GM12878 (cell line): ENCODE results near the gene PLEKHA5. TPM values are rescaled to one million over a fixed set of nuclear protein-coding genes. Genes with fewer than 3 reads are reported as not detected.

ENCODE experiments used
- ATAC-seq: fragments of 200-7000 bp; cut with Tn5 transposase; 3 replicates; pipeline ENCODE4 v1.9.1; 2020; ENCODE audit warnings: mild to moderate bottlenecking, moderate library complexity
- BruUV-seq: library from RNA; stranded (reverse); fragments of 400-500 nt; replicated peaks from 2 replicates; lab custom pipeline; 2021; lab: Mats Ljungman, UMichigan
- CTCF ChIA-PET: fragments of 300-600 bp; sonication (Branson Sonifier 250); formaldehyde crosslinking; extraction: SDS; loops from one replicate; lab custom pipeline; 2021; ENCODE audit warnings: inconsistent platforms; lab: Yijun Ruan, JAX
- POLR2A ChIA-PET: fragments of 350-600 bp; formaldehyde crosslinking; extraction: SDS; loops from one replicate; lab custom pipeline; 2021; ENCODE audit warnings: inconsistent platforms; lab: Charles Lee
- RAD21 ChIA-PET: fragments of 300-600 bp; sonication (Branson Sonifier 250); formaldehyde crosslinking; loops from one replicate; lab custom pipeline; 2023; ENCODE audit warnings: antibody characterized with exemption; ENCODE audit not compliant: unreplicated experiment; lab: Charles Lee
- SMC1A ChIA-PET: fragments of 300-600 bp; sonication (Branson Sonifier 250); formaldehyde crosslinking; loops from one replicate; lab custom pipeline; 2023; ENCODE audit not compliant: unreplicated experiment, uncharacterized antibody; lab: Charles Lee
- DNase-seq: peaks from one replicate; pipeline ENCODE4 v3.0.0-alpha.2; 2011; ENCODE audit warnings: low read depth, low spot score
- FAIRE-seq: peaks from 3 replicates; lab custom pipeline; 2011; peaks lifted over from hg19 to GRCh38; lab: Jason Lieb, UNC
- H2AFZ ChIP-seq: 2 replicates; pipeline ENCODE4 v1.6.0; 2011; ENCODE audit warnings: low read depth, low read length, control low read depth; ENCODE audit not compliant: control insufficient read depth
- H3K27ac ChIP-seq: 2 replicates; pipeline ENCODE4 v1.5.1; 2011; ENCODE audit warnings: control low read depth; ENCODE audit not compliant: control insufficient read depth, insufficient read depth
- H3K27me3 ChIP-seq, 2 experiments: replicated peaks in 1 of 2; 2 replicates each; pipeline versions ENCODE4 v1.6.0 to v1.6.1; 2011; ENCODE audit warnings: low read length in 1 of 2; ENCODE audit not compliant: control insufficient read depth in 2 of 2, insufficient read depth in 2 of 2
- H3K36me3 ChIP-seq, 2 experiments: 2 replicates each; pipeline ENCODE4 v1.5.1; 2011; ENCODE audit warnings: low read length in 1 of 2; ENCODE audit not compliant: control insufficient read depth in 2 of 2, insufficient read depth in 2 of 2
- H3K4me1 ChIP-seq: 2 replicates; pipeline ENCODE4 v1.6.1; 2011; ENCODE audit warnings: mild to moderate bottlenecking, low read length, moderate library complexity, mixed read lengths; ENCODE audit not compliant: control insufficient read depth, insufficient read depth
- H3K4me2 ChIP-seq: 2 replicates; pipeline ENCODE4 v1.6.0; 2011; ENCODE audit warnings: control low read depth; ENCODE audit not compliant: control insufficient read depth, insufficient read depth
- H3K4me3 ChIP-seq: fragments of 200-600 bp; sonication (generic); 2 replicates; pipeline ENCODE4 v1.5.1; 2016
- H3K79me2 ChIP-seq: 2 replicates; pipeline ENCODE4 v1.6.0; 2011; ENCODE audit warnings: low read length; ENCODE audit not compliant: control insufficient read depth, insufficient read depth
- H3K9ac ChIP-seq: 2 replicates; pipeline ENCODE4 v1.8.0; 2011; ENCODE audit warnings: low read length, control low read depth, mixed read lengths; ENCODE audit not compliant: control insufficient read depth, insufficient read depth
- H3K9me3 ChIP-seq: replicated peaks from 3 replicates; pipeline ENCODE4 v1.5.1; 2011; ENCODE audit warnings: mild to moderate bottlenecking, low read length; ENCODE audit not compliant: control insufficient read depth, insufficient read depth
- H4K20me1 ChIP-seq: 2 replicates; pipeline ENCODE4 v1.6.0; 2011; ENCODE audit not compliant: control insufficient read depth, insufficient read depth
- CREM ChIP-seq: IDR thresholded peaks from 2 replicates; pipeline ENCODE4 v1.6.1; 2014; ENCODE audit warnings: antibody characterized with exemption, low read depth
- ETV6 ChIP-seq, 2 experiments: fragments of 450-650 bp in 1 of 2; IDR thresholded peaks in 1 of 2; conservative IDR thresholded peaks in 1 of 2; 2 replicates each; pipeline ENCODE4 v1.6.1; 2014; ENCODE audit warnings: antibody characterized with exemption in 1 of 2, borderline replicate concordance in 1 of 2, low read depth in 1 of 2, mild to moderate bottlenecking in 1 of 2, moderate library complexity in 1 of 2
- GABPA ChIP-seq: IDR thresholded peaks from 2 replicates; pipeline ENCODE4 v1.6.1; 2014; ENCODE audit warnings: antibody characterized with exemption, low read depth, mild to moderate bottlenecking, inconsistent platforms
- LARP7 ChIP-seq: fragments of 450-650 bp; IDR thresholded peaks from 2 replicates; pipeline ENCODE4 v1.6.1; 2017; ENCODE audit warnings: mild to moderate bottlenecking
- MTA3 ChIP-seq: IDR thresholded peaks from 2 replicates; pipeline ENCODE4 v1.6.1; 2012; ENCODE audit warnings: low read length, inconsistent platforms, borderline replicate concordance
- NFXL1 ChIP-seq: fragments of 450-650 bp; IDR thresholded peaks from 2 replicates; pipeline ENCODE4 v1.6.1; 2017; ENCODE audit warnings: antibody characterized with exemption, mild to moderate bottlenecking, borderline replicate concordance
- RCOR1 ChIP-seq: conservative IDR thresholded peaks from 2 replicates; pipeline ENCODE4 v1.6.1; 2012; ENCODE audit warnings: low read depth, low read length, improper control_type of control experiment
- WGBS: methylation state at CpG from one replicate; pipeline ENCODE4 v1.1.6; 2016; ENCODE audit warnings: low lambda C conversion rate; ENCODE audit not compliant: insufficient replicate concordance, insufficient coverage; ENCODE audit errors: missing lambda C conversion rate; 5-methylcytosine and 5-hydroxymethylcytosine counted together
- in situ Hi-C: fragments of 300-500 bp; cut with MboI; formaldehyde crosslinking; loops from 9 replicates; pipeline ENCODE4 v1.14.3; 2018; ENCODE audit warnings: mixed read lengths
- intact Hi-C: fragments of 100-400 bp; cut with micrococcal nuclease; formaldehyde crosslinking; loops from one replicate; pipeline ENCODE4 v1.14.2; 2022; ENCODE audit not compliant: unreplicated experiment
- polyA plus RNA-seq, 11 experiments: library from polyadenylated mRNA; depleted of rRNA in 4 of 11; unstranded in 6 of 11; stranded (reverse) in 5 of 11; fragments of >200 nt; fragmentation: Nextera tagmentation in 4 of 11; fragmentation: Illumina TruSeq in 1 of 11; extraction: Ambion mirVana in 4 of 11; extraction: Trizol in 1 of 11; gene quantifications; 1 replicate in 1 of 11; 2 replicates in 10 of 11; pipeline versions ENCODE4 v1.2.1 to v1.2.3, GENCODE V29; 2011 to 2016; ENCODE audit warnings: inconsistent platforms in 2 of 11, missing spikeins in 2 of 11, low read depth in 1 of 11
- total RNA-seq, 4 experiments: library from RNA; depleted of rRNA in 3 of 4; stranded (reverse); fragments of >200 nt in 3 of 4; fragmentation: Illumina TruSeq in 1 of 4; extraction: Trizol in 1 of 4; gene quantifications; 2 replicates each; pipeline versions ENCODE4 v1.2.1 to v1.2.3, GENCODE V29; 2013 to 2021
- TF ChIP-seq, protein P1 (sequence below): fragments of 450-650 bp; IDR thresholded peaks from 2 replicates; pipeline ENCODE4 v1.6.1; 2016; ENCODE audit warnings: mild to moderate bottlenecking, moderate library complexity, borderline replicate concordance

PLEKHA5 gene
- total and polyA plus RNA-seq, 10 of the 15 experiments (the other 5 are each of a cell fraction or from before 2014, with no cell fraction given), result 0.09 to 0.33 (median 0.18) TPM; not detected in 3

DNA sequence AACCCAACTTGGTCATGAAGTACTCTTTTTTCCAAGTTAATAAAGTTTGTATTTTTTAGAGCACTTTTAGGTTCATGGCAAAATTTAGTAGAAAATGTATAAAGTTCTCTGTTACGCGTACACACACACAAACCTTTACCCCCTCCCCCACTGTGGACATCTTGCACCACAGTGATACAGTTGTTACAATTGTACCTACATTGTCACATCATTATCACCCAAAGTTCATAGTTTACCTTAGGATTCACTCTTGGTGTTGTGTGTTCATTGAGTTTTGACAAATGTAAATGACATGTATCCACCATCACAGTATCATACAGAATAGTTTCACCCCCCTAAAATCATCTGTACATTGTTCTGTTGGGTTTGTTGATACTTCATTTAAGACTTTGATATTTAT lies 23.9 kb downstream of the PLEKHA5 start (continued):
- TF ChIP-seq GABPA, result no peak
- no peak for TF ChIP-seq LARP7
- no peak for TF ChIP-seq RCOR1

DNA sequence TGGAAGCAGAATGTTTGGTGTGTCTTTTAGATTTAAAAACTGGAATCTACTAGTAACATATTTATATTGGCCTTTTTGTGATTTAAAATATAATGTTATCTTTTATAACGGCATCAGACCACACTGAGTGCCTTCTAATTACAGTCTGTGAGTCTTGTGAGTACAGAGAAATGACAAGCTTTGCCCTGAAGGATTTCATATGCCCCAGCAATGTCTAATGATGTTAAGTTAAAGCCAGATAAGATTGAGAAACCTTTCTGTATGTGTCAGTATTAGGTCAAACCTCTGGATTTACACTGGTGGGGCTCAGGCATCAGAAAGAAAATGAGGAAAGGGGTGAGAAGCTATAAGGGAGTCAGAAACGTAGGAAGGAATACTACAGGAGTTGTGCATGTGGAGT lies 25.2 kb downstream of the PLEKHA5 start:
- CTCF ChIA-PET, result no interaction called here
- POLR2A ChIA-PET, result no interaction called here
- Histone ChIP-seq H4K20me1 (no peaks in the 10 kb centered on the region), H3K4me2 (no peak overlapping the region), H3K4me1 (no peaks in the 10 kb centered on the region), H3K27ac (no peak overlapping the region), H2AFZ (no peak overlapping the region), H3K9me3 (no peaks in the 10 kb centered on the region), H3K36me3 (no peaks in the 10 kb centered on the region), H3K27me3 (no peaks in the 10 kb centered on the region), H3K9ac (no peak overlapping the region), H3K79me2 (no peaks in the 10 kb centered on the region)
- SMC1A ChIA-PET, result no interaction called here
- no peak for FAIRE-seq
- no peak for ATAC-seq
- WGBS, result 0% methylated on average over 2 of the region's 2 CpGs
- in situ Hi-C loops, result no loop called here
- RAD21 ChIA-PET, result no interaction called here
- no peak for DNase-seq
- TF ChIP-seq ETV6 (conservative IDR thresholded peaks at IDR 0.05 in 1 of 2, IDR thresholded peaks at IDR 0.05 in 1 of 2; ENCODE audit: borderline replicate concordance in 1 of 2, low read depth in 1 of 2) (no peak), MTA3 (no peak)
- TF ChIP-seq, all 136 proteins: peak for 0
- BruUV-seq, result no TSS peak
- intact Hi-C loops, result no loop called here
- no peak overlapping the region for H3K4me3 ChIP-seq

DNA sequence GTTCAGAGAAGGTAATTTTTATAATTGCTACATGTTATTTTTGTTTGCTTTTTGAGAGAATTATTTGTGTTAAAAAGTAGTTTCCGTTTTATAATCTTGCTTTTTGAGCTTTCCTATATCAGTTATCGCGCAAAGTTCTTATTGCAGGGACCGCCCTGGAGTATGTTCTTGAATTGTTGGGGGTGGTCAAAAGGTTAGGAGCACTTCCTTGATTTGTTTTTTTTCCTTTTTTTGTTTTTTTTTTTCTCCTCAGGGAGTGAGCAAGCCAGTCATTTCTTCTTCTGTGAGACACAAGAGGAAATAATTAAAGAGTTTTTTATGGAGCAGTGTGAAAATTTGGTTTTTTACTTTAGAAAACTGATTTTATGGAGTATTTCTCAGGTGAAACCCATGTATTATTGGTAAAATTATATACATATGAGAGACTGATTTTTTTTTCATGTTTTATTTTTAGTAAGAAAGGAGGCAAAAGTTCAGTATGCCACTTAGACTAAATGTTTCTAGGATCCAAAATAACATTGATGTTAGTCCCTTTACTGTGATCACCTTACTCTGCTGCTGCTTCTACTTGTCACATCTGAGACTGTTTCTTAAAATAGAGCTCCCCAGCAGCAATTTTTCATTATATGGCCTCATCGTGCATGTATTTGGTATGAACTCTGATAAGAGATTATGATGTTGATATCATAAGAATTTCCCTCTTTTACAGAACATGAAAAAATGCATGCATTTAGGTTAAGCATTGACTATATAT lies 26.6 kb downstream of the PLEKHA5 start:
- no peaks in the 10 kb centered on the region for H3K36me3 ChIP-seq
- no peaks in the 10 kb centered on the region for H3K79me2 ChIP-seq
- H4K20me1 ChIP-seq, result no peaks in the 10 kb centered on the region
- no peaks in the 10 kb centered on the region for H3K27me3 ChIP-seq
- no peaks in the 10 kb centered on the region for H3K9me3 ChIP-seq
- CTCF ChIA-PET, result interaction anchor here (1.0 kb wide), 1 partner anchor 172 kb away, joined by 3 read pairs; no protein-coding TSS in a partner anchor
- no peak for FAIRE-seq
- no peak for ATAC-seq
- H3K4me1 ChIP-seq, result no peaks in the 10 kb centered on the region
- RAD21 ChIA-PET, result no interaction called here
- in situ Hi-C loops (no loop called here), intact Hi-C loops (no loop called here)
- no TSS peak for BruUV-seq
- no peak overlapping the region for H2AFZ ChIP-seq
- H3K4me3 ChIP-seq, result no peak overlapping the region
- SMC1A ChIA-PET, result no interaction called here
- H3K27ac ChIP-seq, result no peak overlapping the region
- whole genome bisulfite sequencing, result 44% methylated on average over 5 of the region's 5 CpGs
- no peak overlapping the region for H3K9ac ChIP-seq
- no peak overlapping the region for H3K4me2 ChIP-seq
- DNase-seq, result no peak
- POLR2A ChIA-PET, result no interaction called here
- no peak for TF ChIP-seq CREM
- no peak for TF ChIP-seq NFXL1
- no peak for TF ChIP-seq ETV6 (conservative IDR thresholded peaks at IDR 0.05 in 1 of 2, IDR thresholded peaks at IDR 0.05 in 1 of 2; ENCODE audit: borderline replicate concordance in 1 of 2, low read depth in 1 of 2)
- TF ChIP-seq, protein P1, sequence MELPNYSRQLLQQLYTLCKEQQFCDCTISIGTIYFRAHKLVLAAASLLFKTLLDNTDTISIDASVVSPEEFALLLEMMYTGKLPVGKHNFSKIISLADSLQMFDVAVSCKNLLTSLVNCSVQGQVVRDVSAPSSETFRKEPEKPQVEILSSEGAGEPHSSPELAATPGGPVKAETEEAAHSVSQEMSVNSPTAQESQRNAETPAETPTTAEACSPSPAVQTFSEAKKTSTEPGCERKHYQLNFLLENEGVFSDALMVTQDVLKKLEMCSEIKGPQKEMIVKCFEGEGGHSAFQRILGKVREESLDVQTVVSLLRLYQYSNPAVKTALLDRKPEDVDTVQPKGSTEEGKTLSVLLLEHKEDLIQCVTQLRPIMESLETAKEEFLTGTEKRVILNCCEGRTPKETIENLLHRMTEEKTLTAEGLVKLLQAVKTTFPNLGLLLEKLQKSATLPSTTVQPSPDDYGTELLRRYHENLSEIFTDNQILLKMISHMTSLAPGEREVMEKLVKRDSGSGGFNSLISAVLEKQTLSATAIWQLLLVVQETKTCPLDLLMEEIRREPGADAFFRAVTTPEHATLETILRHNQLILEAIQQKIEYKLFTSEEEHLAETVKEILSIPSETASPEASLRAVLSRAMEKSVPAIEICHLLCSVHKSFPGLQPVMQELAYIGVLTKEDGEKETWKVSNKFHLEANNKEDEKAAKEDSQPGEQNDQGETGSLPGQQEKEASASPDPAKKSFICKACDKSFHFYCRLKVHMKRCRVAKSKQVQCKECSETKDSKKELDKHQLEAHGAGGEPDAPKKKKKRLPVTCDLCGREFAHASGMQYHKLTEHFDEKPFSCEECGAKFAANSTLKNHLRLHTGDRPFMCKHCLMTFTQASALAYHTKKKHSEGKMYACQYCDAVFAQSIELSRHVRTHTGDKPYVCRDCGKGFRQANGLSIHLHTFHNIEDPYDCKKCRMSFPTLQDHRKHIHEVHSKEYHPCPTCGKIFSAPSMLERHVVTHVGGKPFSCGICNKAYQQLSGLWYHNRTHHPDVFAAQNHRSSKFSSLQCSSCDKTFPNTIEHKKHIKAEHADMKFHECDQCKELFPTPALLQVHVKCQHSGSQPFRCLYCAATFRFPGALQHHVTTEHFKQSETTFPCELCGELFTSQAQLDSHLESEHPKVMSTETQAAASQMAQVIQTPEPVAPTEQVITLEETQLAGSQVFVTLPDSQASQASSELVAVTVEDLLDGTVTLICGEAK, result no peak
- TF ChIP-seq, all 136 proteins: peak for 0
